Ovary (tissue), 1 donor: ENCODE data around the gene ELL2.

Experiments
- EP300 ChIP-seq: sonication (generic); formaldehyde crosslinking; IDR thresholded peaks from one replicate; pipeline ENCODE4 v1.6.1; 2017; ENCODE audit warnings: antibody characterized with exemption
- POLR2A ChIP-seq: fragments of 450-650 bp; IDR thresholded peaks from one replicate; pipeline ENCODE4 v1.6.1; 2017; ENCODE audit warnings: antibody characterized with exemption, mild to moderate bottlenecking, moderate library complexity

DNA sequence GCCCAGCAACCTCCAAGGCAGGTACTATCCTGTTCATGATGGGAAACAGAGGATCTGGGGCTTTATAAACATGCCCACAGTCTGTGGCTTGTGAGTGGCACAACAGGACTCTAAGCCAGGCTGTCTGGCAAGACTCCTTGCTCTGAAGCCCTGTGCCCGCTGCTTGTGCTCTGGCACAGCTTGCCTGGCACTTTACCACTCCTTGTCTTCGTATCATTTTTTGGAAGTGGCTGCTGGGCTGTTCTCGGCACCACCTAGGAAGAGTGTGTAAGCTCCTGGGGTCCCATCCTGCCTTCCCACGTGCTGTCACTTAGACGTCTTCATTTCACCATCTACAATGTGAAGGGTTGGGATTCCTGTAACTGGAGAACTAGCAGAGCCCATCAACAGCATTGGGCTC, 79.8 kb downstream of the ELL2 start:
- TF ChIP-seq POLR2A (no peak), EP300 (no peak)
